ENCODE measurements around the gene PLET1.
"Not testable (repeated sequence)": the region's sequence is repeated elsewhere in the genome, so short reads cannot be mapped to it uniquely, and the experiment has no call there.

The PLET1 gene

GRCh38 chr11:112223121-112223520 lies 37.5 kb downstream of the PLET1 start:
- no peak overlapping the region for H3K4me3 ChIP-seq (ENCODE audit: low read length)
- TF ChIP-seq ZNF274 (IDR thresholded peaks at IDR 0.05; ENCODE audit: low read depth, low read length), result no peak

- H3K4me3 ChIP-seq (ENCODE audit: low read length), result no peak overlapping the region
- no peak for TF ChIP-seq ZNF274 (IDR thresholded peaks at IDR 0.05; ENCODE audit: low read depth, low read length)
Observed at GRCh38 chr11:112222303-112222702, 38.4 kb downstream of the PLET1 start.

GRCh38 chr11:112221274-112221835 lies 39.3 kb downstream of the PLET1 start:
- TF ChIP-seq ZNF274 (IDR thresholded peaks at IDR 0.05; ENCODE audit: low read depth, low read length), result no peak
- no peak overlapping the region for H3K4me3 ChIP-seq (ENCODE audit: low read length)

- no peak overlapping the region for H3K4me3 ChIP-seq (ENCODE audit: low read length)
- TF ChIP-seq ZNF274 (IDR thresholded peaks at IDR 0.05; ENCODE audit: low read depth, low read length), result no peak
Observed at GRCh38 chr11:112219476-112220232, 41.0 kb downstream of the PLET1 start.

- no peak overlapping the region for H3K4me3 ChIP-seq (ENCODE audit: low read length)
- no peak for TF ChIP-seq ZNF274 (IDR thresholded peaks at IDR 0.05; ENCODE audit: low read depth, low read length)
Observed at GRCh38 chr11:112216561-112217105, 44.0 kb downstream of the PLET1 start.

GRCh38 chr11:112215621-112216020 lies 45.0 kb downstream of the PLET1 start:
- H3K4me3 ChIP-seq (ENCODE audit: low read length), result no peak overlapping the region
- TF ChIP-seq ZNF274 (IDR thresholded peaks at IDR 0.05; ENCODE audit: low read depth, low read length), result no peak

GRCh38 chr11:112213753-112214152 lies 46.9 kb downstream of the PLET1 start:
- TF ChIP-seq ZNF274 (IDR thresholded peaks at IDR 0.05; ENCODE audit: low read depth, low read length), result no peak
- no peak overlapping the region for H3K4me3 ChIP-seq (ENCODE audit: low read length)

- TF ChIP-seq ZNF274 (IDR thresholded peaks at IDR 0.05; ENCODE audit: low read depth, low read length), result no peak
- H3K4me3 ChIP-seq (ENCODE audit: low read length), result no peak overlapping the region
Observed at GRCh38 chr11:112212710-112213109, 48.0 kb downstream of the PLET1 start.

GRCh38 chr11:112212290-112212689 lies 48.4 kb downstream of the PLET1 start:
- TF ChIP-seq ZNF274 (IDR thresholded peaks at IDR 0.05; ENCODE audit: low read depth, low read length), result no peak
- no peak overlapping the region for H3K4me3 ChIP-seq (ENCODE audit: low read length)

- H3K4me3 ChIP-seq (ENCODE audit: low read length), result no peak overlapping the region
- no peak for TF ChIP-seq ZNF274 (IDR thresholded peaks at IDR 0.05; ENCODE audit: low read depth, low read length)
Observed at GRCh38 chr11:112211536-112211935, 49.1 kb downstream of the PLET1 start.

- no peak overlapping the region for H3K4me3 ChIP-seq (ENCODE audit: low read length)
Observed at GRCh38 chr11:112210890-112211289, 49.8 kb downstream of the PLET1 start.

GRCh38 chr11:112206071-112206470 lies 54.6 kb downstream of the PLET1 start:
- no peak overlapping the region for H3K4me3 ChIP-seq (ENCODE audit: low read length)
- no peak for TF ChIP-seq ZNF274 (IDR thresholded peaks at IDR 0.05; ENCODE audit: low read depth, low read length)

More at GRCh38 chr11:112210890-112211289, 49.8 kb downstream of the PLET1 start:
- TF ChIP-seq ZNF274 (IDR thresholded peaks at IDR 0.05; ENCODE audit: low read depth, low read length), result no peak

- no peak overlapping the region for H3K4me3 ChIP-seq (ENCODE audit: low read length)
- no peak for TF ChIP-seq ZNF274 (IDR thresholded peaks at IDR 0.05; ENCODE audit: low read depth, low read length)
Observed at GRCh38 chr11:112200252-112200651, 60.4 kb downstream of the PLET1 start.

- not testable (repeated sequence) for H3K4me3 ChIP-seq (ENCODE audit: low read length)
Observed at GRCh38 chr11:112199101-112199500, 61.6 kb downstream of the PLET1 start.

All from GM08714 (cell line).